Activated CD8-positive, alpha-beta memory T cell treated with anti-CD3 and anti-CD28 coated beads, Interleukin-2, amount 50 U/mL, for 48 hours (primary cell): ENCODE data around the gene ABCG2.

ENCODE experiments used
- DNase-seq: peaks from one replicate; pipeline ENCODE4 v3.0.0-alpha.2; 2020

ABCG2 gene

GRCh38 chr4:88158489-88159228, at the start of gene ABCG2:
TSS of gene ABCG2 (minus strand) at chr4:88158639. CDS start at chr4:88139995, 18,644 bp downstream.
- DNase-seq: peak; percentile 76

GRCh38 chr4:88208156-88208555, 49.7 kb upstream of the ABCG2 start:
- no peak for DNase-seq

DNA sequence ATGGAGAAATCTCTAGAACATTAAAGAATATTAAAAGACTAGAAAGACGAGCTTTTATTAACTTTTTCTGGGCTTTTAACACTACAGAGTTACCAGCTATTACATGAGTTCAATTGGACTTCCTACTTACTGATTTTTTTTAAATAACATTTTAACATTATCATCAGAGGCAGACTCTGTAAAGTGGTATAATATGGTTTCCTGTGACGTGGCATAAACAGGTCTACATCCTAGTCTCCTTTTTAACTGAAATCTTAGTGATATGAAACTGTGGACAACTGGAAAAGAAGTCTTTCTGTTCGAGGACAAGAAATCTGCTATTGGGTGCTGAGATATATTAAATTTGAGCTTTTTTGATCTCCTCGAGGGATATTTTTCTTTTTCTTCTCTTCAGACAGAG, 48.7 kb upstream of the ABCG2 start:
- no peak for DNase-seq

- no peak for DNase-seq
Observed at GRCh38 chr4:88204882-88205281, 46.4 kb upstream of the ABCG2 start.

- DNase-seq: no peak
Observed at GRCh38 chr4:88202443-88202842, 44.0 kb upstream of the ABCG2 start.

- no peak for DNase-seq
Observed at GRCh38 chr4:88200186-88200585, 41.7 kb upstream of the ABCG2 start.

GRCh38 chr4:88196523-88197185, 38.2 kb upstream of the ABCG2 start:
- DNase-seq: no peak

DNA sequence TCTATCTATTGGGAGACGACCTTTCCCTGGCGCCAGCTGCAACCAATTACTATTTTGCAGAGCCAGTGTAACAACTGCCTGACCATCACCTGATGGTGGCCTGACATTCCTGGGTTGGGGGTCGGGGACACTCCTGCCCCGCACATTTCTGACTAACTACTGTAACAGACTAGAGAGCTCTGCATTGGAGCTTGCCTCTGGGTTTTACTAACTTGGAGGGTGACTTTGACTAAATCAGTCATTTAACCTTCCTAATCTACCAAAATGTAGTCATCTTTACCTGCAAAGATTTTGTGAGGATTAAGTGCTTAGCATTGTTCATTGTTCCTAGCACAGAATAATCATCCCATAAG, 37.5 kb upstream of the ABCG2 start:
- no peak for DNase-seq

- DNase-seq: no peak
Observed at GRCh38 chr4:88195328-88196012, 37.0 kb upstream of the ABCG2 start.

GRCh38 chr4:88191404-88191803, 33.0 kb upstream of the ABCG2 start:
- no peak for DNase-seq

DNA sequence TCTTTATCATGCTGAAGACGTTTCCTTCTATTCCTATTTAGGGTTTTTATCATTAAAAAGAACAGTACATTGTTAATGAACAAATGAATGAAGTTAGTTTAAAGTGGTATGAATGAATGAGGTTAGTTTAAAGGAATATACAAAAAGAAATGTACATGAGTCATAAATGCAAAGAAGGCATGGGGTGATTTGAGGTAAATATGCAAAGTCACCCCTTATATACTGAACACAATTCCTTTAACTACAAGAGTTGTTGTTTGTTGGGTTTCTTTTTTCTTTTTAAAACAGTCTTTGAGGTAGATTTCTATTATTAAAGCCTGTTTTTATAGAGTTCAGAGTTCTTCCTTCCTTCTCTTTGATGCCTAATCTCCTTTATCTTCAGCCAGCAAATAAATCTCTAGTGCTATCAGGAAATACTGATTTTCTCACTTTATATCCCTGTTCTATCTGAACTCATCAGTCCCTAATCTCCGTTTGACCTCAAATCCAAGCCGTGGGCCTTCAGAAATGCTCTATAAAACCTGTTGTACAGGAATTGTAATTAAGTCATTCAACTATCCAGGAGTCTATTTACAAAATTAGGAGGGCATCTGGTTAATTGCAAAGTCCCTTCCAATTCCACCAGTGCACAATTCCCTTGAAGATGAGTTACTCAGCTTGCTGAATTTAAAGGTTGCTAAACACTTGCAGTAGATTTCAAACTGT, 31.6 kb upstream of the ABCG2 start:
- DNase-seq: no peak

- no peak for DNase-seq
Observed at GRCh38 chr4:88189418-88189738, 30.9 kb upstream of the ABCG2 start.

DNA sequence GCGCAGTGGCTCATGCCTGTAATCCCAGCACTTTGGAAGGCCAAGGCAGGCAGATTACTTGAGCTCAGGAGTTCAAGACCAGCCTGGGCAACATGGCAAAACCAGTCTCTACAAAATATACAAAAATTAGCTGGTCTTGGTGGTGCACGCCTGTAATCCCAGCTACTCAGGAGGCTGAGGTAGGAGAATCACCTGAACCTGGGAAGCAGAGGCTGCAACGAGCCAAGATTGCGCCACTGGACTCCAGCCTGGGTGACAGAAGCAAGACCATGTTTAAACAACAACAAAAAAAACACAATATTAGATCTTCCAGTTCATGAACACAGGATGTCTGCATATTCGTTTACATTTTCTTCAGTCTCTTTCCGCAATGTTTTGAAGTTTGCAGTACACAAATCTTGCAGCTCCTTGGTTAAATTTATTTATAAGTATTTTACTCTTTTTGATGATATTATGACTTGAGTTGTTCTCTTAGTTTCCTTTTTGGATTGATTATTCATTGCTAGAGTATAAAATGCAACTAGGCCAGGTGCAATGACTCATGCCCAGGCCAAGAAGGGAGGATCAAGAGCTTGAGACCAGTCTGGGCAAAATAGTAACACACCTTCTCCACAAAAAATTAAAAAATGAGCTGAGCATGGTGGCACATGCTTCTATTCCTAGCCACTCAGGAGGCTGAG, 30.4 kb upstream of the ABCG2 start:
- DNase-seq: no peak

DNA sequence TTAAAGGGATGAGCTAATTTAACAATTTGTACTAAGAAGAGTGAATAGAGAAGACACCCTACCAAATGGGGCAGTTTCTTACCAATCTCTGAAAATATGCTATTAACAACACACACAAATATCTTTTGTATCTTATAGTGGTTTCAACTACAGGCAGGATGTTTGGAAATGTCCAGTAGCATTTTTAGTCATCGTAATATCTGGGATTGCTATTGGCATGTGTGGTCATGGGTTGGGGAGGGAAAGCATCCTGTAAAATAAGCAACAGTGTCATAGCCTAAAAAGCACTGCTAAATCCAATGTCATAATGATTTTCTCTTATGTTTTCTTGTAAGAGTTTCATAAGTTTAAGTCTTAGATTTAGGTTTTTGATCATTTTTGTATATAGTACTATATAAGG, 29.3 kb upstream of the ABCG2 start:
- no peak for DNase-seq

DNA sequence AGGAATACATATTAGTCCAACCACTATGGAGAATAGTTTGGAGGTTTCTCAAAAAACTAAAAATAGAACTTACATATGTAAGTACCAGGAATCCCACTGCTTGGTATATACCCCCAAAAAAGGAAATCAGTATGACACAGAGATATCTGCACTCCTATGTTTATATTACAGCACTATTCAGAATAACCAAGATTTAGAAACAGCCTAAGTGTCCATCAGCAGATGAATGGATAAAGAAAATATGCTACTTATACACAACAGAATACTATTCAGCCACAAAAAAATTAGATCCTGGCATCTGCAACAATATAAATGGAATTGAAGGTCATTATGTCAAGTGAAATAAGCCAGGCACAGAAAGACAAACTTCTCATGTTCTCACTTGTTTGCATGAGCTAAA, 27.5 kb upstream of the ABCG2 start:
- no peak for DNase-seq

GRCh38 chr4:88179261-88179660, 20.8 kb upstream of the ABCG2 start:
- DNase-seq: no peak

DNA sequence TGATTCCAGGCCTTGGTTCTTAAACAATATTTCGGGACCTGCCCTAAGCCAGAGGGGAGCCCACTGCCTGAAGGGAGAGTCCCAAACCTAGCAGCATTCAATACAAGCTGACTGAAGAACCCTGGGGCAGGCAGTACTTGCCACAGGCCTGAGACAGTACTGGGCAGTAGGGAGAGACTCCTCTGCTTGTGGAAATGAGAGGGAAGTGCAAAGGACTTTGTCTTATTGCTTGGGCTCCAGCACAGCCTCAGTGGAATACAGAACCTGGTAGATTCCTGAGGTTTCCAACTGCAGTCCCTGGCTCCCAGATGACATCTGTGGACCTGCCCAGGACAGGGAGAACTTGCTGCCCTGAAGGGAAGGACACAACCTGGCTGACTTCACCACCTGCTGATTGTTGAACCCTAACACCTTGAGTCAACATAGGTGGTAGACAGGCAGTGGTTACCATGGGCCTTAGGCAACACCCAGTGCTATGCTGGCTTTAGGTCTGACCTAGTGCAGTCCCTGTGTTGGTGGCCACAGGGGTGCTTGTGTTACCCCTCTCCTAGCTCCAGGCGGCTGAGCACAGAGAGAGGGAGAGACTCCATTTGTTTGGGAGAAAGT, 20.3 kb upstream of the ABCG2 start:
- DNase-seq: no peak

DNA sequence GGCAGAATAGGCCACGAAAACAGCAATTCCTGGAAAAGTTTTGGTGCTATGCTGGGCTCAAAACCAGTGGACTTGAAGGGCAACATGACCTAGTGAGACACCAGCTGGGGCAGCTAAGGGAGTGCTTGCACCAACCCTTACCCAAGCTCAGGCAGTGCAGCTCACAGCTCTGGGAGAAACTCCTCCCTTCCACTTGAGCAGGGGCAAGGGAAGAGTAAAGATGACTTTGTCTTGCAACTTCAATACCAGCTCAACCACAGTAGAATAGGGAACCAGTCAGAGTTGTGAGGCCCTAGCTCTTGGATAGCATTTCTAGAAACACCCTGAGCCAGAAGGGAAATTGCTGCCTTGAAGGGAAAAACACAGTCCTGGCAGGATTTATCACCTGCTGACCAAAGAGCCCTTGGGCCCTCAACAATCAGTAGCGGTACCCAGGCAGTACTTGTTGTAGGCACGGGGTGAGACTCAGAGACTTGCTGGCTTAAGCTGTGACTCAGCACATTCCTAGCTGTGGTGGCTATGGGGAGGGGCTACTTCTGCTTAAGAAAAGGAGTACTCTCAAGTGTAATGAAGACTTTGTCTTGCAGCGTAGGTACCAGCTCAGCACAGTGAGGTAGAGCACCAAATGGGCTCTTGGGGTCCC, 19.7 kb upstream of the ABCG2 start:
- DNase-seq: no peak

DNA sequence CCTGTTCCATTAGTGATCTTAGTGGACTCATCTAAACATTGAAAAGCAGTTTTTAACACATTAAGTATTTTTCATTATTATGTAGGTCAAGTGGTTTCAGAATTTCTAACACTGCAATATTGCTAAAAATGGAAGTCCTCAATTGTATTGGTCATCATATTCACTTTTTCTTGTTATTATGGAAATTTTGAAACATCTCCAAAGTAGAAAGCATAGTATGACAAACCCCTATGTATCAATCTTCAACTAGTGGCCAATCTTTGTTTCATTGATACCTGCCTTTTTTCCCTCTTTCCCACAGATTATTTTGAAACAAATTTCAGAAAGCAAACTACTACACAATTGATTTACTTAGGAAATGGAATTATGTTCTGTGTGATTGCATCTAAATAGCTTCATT, 14.5 kb upstream of the ABCG2 start:
- no peak for DNase-seq

DNA sequence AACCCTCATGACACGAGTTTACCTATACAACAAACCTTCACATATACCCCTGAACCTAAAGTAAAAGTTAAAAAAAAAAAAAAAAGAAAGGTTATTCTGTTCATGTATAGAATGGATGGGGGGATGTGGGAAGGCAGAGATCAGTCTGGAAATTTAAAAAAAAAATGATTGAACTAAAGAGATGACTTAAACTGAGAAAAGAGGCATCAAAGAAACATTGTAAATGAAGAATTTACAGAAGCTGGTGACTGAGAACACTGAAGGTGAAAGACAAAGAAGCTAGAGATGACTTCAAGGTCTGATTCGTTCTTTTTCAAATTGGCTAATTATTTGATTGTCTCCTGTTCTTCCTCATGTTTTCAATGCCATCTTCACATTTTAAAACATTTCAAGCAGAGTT, 12.8 kb upstream of the ABCG2 start:
- no peak for DNase-seq

DNA sequence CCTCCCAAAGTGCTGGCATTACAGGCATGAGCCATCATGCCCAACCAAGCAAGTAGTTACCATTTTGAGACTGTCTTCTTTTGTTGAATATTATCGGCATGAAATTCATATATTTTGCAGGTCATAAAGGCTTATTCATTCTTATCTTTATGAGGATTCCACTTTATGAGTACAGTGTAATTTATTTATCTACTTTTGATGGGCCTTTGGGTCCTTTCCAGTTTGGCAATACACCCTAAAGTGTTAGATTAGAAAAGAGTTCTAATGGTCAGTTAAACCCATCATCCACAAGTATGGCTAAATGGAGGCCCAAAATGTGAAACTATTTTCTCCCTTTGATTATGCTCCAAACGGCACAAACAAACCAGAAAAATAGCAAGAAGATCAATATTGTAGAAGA, 10.9 kb upstream of the ABCG2 start:
- no peak for DNase-seq

DNA sequence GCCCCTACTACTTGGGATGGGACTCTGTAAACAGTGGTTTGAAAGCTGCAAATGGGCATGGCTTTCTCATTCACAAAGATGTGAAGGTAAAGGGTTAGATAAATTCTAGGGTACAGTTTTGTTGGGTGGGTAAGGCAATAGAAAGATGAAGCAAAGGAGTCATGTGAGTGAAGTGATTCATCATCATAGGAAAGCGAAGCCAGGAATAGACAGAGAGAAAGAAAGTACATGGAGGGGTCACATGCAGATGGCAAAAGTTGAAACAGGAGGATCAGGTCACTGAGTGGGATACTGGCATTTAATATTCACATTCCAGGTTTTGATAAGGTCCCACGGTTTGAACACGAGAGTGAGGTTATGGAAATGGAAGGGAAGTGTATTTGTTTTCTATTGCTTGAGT, 8.2 kb upstream of the ABCG2 start:
- DNase-seq: no peak
